Endothelial cell (in vitro differentiated cells): Measurements from ENCODE around the gene SPATA20. TPM values are rescaled to one million over a fixed set of nuclear protein-coding genes. Genes with fewer than 3 reads are reported as not detected.

Source experiments
- DNase-seq: peaks from one replicate; pipeline ENCODE4 v3.0.0; 2021; ENCODE audit warnings: low spot score
- H3K27ac Mint-ChIP-seq: one replicate; pipeline ENCODE4 v1.8.0; 2021; ENCODE audit warnings: mixed read lengths, inconsistent platforms; ENCODE audit not compliant: unreplicated experiment
- H3K27me3 Mint-ChIP-seq: one replicate; pipeline ENCODE4 v1.8.0; 2021; ENCODE audit warnings: mild to moderate bottlenecking, moderate library complexity, mixed read lengths, inconsistent platforms; ENCODE audit not compliant: unreplicated experiment
- H3K36me3 Mint-ChIP-seq: one replicate; pipeline ENCODE4 v1.8.0; 2021; ENCODE audit warnings: mild to moderate bottlenecking, low read depth, mixed read lengths, inconsistent platforms; ENCODE audit not compliant: unreplicated experiment
- H3K4me1 Mint-ChIP-seq: one replicate; pipeline ENCODE4 v1.8.0; 2021; ENCODE audit warnings: mild to moderate bottlenecking, mixed read lengths, inconsistent platforms; ENCODE audit not compliant: unreplicated experiment
- H3K4me3 Mint-ChIP-seq: one replicate; pipeline ENCODE4 v1.8.0; 2021; ENCODE audit warnings: mild to moderate bottlenecking, mixed read lengths, inconsistent platforms; ENCODE audit not compliant: unreplicated experiment
- H3K9me3 Mint-ChIP-seq: one replicate; pipeline ENCODE4 v1.8.0; 2021; ENCODE audit warnings: mixed read lengths, inconsistent platforms; ENCODE audit not compliant: unreplicated experiment
- total RNA-seq: library from RNA; stranded (reverse); fragmentation: NEBNext Ultra II Directional; extraction: Animal tissue kit (Norgen Biotek cat#: 25700); gene quantifications from one replicate; pipeline ENCODE4 v1.2.1, GENCODE V29; 2021; ENCODE audit not compliant: unreplicated experiment
- TF ChIP-seq, protein P1 (sequence below): fragments of 200-600 bp; sonication (generic); IDR thresholded peaks from one replicate; pipeline ENCODE4 v1.5.0; 2021; ENCODE audit warnings: antibody characterized with exemption; ENCODE audit not compliant: unreplicated experiment

SPATA20 gene
- total RNA-seq, 1 donor from 2014 or later, result 72.5 TPM

DNA sequence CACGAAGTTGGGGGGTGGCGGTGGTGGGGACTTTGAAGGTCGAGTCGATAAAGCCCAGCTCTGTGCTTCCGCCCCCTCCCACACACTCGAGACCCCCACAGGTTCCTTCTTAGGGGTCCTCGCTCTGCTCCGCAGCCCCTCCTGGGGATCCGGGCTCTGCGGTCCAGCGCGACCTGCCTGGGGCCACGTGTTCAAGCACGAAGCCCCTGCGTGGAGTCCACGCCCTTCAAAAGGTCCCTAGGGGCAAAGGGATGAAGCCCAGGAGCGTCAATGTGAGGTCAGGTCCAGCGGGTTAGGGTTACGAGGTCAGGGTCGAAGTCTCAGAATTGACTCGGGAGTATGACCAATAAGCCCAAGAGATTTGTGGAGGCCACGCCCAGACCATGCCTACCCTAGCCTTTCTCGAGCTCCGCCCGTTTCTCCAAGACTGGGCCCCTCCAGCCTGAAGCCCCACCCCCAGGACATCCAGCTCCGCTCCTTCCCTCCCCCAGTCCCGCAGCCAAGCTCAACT lies 12.8 kb downstream of the SPATA20 start:
- Mint-ChIP-seq H3K4me3 (peak overlapping the region; percentile 77), H3K36me3 (peaks cover 3% of the 10 kb centered on the region), H3K27ac (peak overlapping the region; percentile 48), H3K4me1 (peaks cover 11% of the 10 kb centered on the region), H3K9me3 (no peaks in the 10 kb centered on the region), H3K27me3 (peaks cover 24% of the 10 kb centered on the region)
- TF ChIP-seq, protein P1, sequence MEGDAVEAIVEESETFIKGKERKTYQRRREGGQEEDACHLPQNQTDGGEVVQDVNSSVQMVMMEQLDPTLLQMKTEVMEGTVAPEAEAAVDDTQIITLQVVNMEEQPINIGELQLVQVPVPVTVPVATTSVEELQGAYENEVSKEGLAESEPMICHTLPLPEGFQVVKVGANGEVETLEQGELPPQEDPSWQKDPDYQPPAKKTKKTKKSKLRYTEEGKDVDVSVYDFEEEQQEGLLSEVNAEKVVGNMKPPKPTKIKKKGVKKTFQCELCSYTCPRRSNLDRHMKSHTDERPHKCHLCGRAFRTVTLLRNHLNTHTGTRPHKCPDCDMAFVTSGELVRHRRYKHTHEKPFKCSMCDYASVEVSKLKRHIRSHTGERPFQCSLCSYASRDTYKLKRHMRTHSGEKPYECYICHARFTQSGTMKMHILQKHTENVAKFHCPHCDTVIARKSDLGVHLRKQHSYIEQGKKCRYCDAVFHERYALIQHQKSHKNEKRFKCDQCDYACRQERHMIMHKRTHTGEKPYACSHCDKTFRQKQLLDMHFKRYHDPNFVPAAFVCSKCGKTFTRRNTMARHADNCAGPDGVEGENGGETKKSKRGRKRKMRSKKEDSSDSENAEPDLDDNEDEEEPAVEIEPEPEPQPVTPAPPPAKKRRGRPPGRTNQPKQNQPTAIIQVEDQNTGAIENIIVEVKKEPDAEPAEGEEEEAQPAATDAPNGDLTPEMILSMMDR, result no peak
- peak; percentile 60 for DNase-seq

DNA sequence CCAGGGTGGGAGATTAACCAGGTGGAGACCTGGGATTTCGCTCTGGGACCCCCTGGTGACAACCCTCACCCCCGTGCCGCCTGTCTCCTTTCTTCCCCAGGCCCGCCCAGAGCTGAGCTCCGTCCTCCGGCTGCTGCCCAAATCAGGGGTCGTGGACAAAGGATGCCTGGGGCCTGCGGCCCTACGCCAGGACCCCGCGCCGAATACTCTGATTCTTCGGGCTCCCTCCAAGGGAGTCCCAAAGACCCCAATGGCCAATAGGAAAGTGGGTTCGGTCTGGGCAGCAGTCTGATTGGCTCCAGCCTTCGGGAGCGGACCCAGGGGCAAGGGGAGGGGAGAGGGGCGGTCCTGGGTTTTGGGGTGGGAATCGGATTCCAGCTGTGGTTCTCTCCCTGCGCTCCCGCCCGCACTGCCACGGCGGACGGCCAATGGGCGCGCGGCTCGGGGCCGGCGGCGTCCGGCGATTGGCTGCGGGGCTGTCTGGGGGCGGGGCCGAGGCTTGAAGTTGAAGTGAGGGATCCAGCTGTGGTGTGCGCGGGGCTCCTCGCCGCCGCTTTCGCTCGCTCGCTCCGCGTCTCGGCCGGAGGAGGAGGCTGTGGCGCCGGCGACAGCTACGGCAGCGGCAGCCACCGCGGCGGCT lies 13.3 kb downstream of the SPATA20 start, which contains the start of gene CACNA1G:
Gene CACNA1G (plus strand): TSS at position 531 of the 640 bp plus-strand sequence. CDS start 745 bp downstream, outside the sequence.
- TF ChIP-seq, protein P1, result no peak
- peak within 1 kb of the TSS; percentile 77 for H3K4me3 Mint-ChIP-seq
- H3K4me1 Mint-ChIP-seq, result peaks cover 15% of the 10 kb centered on the region
- H3K36me3 Mint-ChIP-seq, result no peaks in the 10 kb centered on the region
- H3K27ac Mint-ChIP-seq, result peak within 1 kb of the TSS; percentile 48
- no peaks in the 10 kb centered on the region for H3K9me3 Mint-ChIP-seq
- DNase-seq, result peak; percentile 93
- peaks cover 26% of the 10 kb centered on the region for H3K27me3 Mint-ChIP-seq

DNA sequence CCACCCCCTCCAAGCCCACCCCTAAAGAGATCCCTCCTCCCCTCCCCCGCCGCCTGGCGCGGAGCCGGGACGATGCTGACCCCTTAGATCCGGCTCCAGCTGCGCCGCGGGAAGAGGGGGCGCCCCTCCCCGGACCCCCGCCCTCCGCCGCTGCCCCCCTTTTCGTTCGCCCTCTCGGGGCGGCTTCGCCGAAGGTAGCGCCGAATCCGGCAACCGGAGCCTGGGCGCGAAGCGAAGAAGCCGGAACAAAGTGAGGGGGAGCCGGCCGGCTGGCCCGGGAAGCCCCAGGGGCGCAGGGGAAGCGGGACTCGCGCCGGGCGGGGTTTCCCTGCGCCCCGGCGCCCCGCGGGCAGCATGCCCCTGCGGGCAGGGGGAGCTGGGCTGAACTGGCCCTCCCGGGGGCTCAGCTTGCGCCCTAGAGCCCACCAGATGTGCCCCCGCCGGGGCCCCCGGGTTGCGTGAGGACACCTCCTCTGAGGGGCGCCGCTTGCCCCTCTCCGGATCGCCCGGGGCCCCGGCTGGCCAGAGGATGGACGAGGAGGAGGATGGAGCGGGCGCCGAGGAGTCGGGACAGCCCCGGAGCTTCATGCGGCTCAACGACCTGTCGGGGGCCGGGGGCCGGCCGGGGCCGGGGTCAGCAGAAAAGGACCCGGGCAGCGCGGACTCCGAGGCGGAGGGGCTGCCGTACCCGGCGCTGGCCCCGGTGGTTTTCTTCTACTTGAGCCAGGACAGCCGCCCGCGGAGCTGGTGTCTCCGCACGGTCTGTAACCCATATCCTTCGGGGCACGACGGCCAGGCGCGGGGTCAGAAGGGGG lies 14.2 kb downstream of the SPATA20 start:
- Mint-ChIP-seq H3K4me3 (no peak overlapping the region), H3K36me3 (no peaks in the 10 kb centered on the region), H3K27me3 (peaks cover 32% of the 10 kb centered on the region), H3K9me3 (no peaks in the 10 kb centered on the region), H3K4me1 (peaks cover 15% of the 10 kb centered on the region), H3K27ac (no peak overlapping the region)
- no peak for DNase-seq
- TF ChIP-seq, protein P1, result no peak

DNA sequence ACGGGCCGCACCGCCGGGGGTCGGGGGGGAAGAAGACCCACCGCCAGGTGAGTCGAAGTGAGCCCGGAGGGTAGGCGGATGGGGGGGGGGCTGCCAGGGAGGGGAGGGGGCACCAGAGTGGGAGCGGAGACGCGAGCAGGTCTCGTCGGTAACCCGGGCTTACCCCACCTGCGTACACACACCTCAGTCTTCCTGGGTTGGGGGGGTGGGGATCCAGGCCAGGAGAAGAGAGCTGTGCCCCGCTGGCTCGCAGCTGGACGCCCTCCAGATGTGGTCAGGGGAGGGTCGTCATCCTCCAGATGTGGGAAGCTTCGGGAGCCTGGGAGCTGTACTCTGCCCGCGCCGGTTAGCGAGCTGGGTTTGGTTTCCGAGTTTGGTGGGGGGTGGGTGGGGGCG lies 14.8 kb downstream of the SPATA20 start:
- no peaks in the 10 kb centered on the region for H3K36me3 Mint-ChIP-seq
- TF ChIP-seq, protein P1, result no peak
- H3K27me3 Mint-ChIP-seq, result peaks cover 37% of the 10 kb centered on the region
- peaks cover 15% of the 10 kb centered on the region for H3K4me1 Mint-ChIP-seq
- DNase-seq, result no peak
- H3K9me3 Mint-ChIP-seq, result no peaks in the 10 kb centered on the region
- H3K4me3 Mint-ChIP-seq, result no peak overlapping the region
- H3K27ac Mint-ChIP-seq, result no peak overlapping the region
